ENCODE data around the gene LMX1A. TPM values are rescaled to one million over a fixed set of nuclear protein-coding genes. Genes with fewer than 3 reads are reported as not detected.

The LMX1A gene
- total and polyA plus RNA-seq, 9 of the 15 experiments (the other 6 are each of a cell fraction or from before 2014, with no cell fraction given): not detected

- Histone ChIP-seq H3K4me2 (ENCODE audit: insufficient read depth, low read length) (no peak overlapping the region), H3K9me3 (replicated peaks; ENCODE audit: control insufficient read depth, insufficient read depth, low read depth, low read length) (no peaks in the 10 kb centered on the region), H3K27ac (ENCODE audit: extremely low read depth, low read depth, low read length) (no peak overlapping the region), H2AFZ (ENCODE audit: low read depth, low read length) (no peak overlapping the region), H3K79me2 (ENCODE audit: control insufficient read depth, insufficient read depth, low read length) (no peaks in the 10 kb centered on the region), H3K9me1 (ENCODE audit: control insufficient read depth, insufficient read depth, low read length) (no peaks in the 10 kb centered on the region), H3K4me1 (replicated peaks in 1 of 2; ENCODE audit: control insufficient read depth in 2 of 2, insufficient read depth in 2 of 2, low read length in 2 of 2) (peaks cover 0 to 6% of the 10 kb centered on the region in 2 experiments; a peak in 1 of 5 replicates), H4K20me1 (replicated peaks; ENCODE audit: control insufficient read depth, insufficient read depth, low read length) (no peaks in the 10 kb centered on the region), H3K36me3 (ENCODE audit: control insufficient read depth, insufficient read depth, low read length) (no peaks in the 10 kb centered on the region), H3K27me3 (ENCODE audit: control insufficient read depth in 2 of 2, insufficient read depth in 2 of 2, low read length in 2 of 2) (peaks cover 7 to 8% of the 10 kb centered on the region in 2 experiments), H3K4me3 (no peak overlapping the region), H3K9ac (ENCODE audit: insufficient read depth in 1 of 2, low read depth in 2 of 2, low read length in 2 of 2) (no peak overlapping the region)
- ChIA-PET POLR2A (interaction anchor here (1.0 kb wide), 1 partner anchor 12 kb away, joined by 3 read pairs; no protein-coding TSS in a partner anchor), CTCF (ENCODE audit: low intra/inter-chr PET ratio) (no interaction called here)
- DNase-seq (ENCODE audit: extremely low read depth in 1 of 4, low spot score in 3 of 4) (no peak), FAIRE-seq (no peak), ATAC-seq (no peak)
- 3% methylated on average over 4 of the region's 4 CpGs for WGBS (ENCODE audit: insufficient coverage, low coverage, missing lambda C conversion rate)
- intact Hi-C loops (cut with micrococcal nuclease): no loop called here
- no TSS peak for BruUV-seq (replicated peaks)
- in situ Hi-C loops (cut with MboI): no loop called here
- TF ChIP-seq MBD1 (CRISPR knock-in tag; IDR thresholded peaks at IDR 0.05): no peak
- no peak for TF ChIP-seq ILK (tag; IDR thresholded peaks at IDR 0.05; ENCODE audit: borderline replicate concordance, low read depth)
- TF ChIP-seq HDAC6 (IDR thresholded peaks at IDR 0.05; ENCODE audit: low read depth, low read length): no peak
- no peak for TF ChIP-seq CHD2 (IDR thresholded peaks at IDR 0.05; ENCODE audit: low read depth, low read length)
- no peak for TF ChIP-seq ZNF197 (CRISPR knock-in tag; IDR thresholded peaks at IDR 0.05; ENCODE audit: low read depth)
- TF ChIP-seq PKNOX1 (IDR thresholded peaks at IDR 0.05): no peak
- TF ChIP-seq ZNF79 (CRISPR knock-in tag; IDR thresholded peaks at IDR 0.05; ENCODE audit: low read depth): no peak
- no peak for TF ChIP-seq CCNT2 (IDR thresholded peaks at IDR 0.05; ENCODE audit: borderline replicate concordance, extremely low read depth, insufficient read length, low read depth, low read length)
- no peak for TF ChIP-seq MYNN (IDR thresholded peaks at IDR 0.05)
- no peak for TF ChIP-seq MYNN (CRISPR knock-in tag; IDR thresholded peaks at IDR 0.05)
- no peak for TF ChIP-seq OTX1 (CRISPR knock-in tag; IDR thresholded peaks at IDR 0.05)
- TF ChIP-seq MTA3 (IDR thresholded peaks at IDR 0.05; ENCODE audit: borderline replicate concordance): no peak
- TF ChIP-seq TFE3 (CRISPR knock-in tag; IDR thresholded peaks at IDR 0.05): no peak
- TF ChIP-seq CC2D1A (IDR thresholded peaks at IDR 0.05): no peak
- TF ChIP-seq MYBL2 (IDR thresholded peaks at IDR 0.05; ENCODE audit: low read depth): no peak
- no peak for TF ChIP-seq MYBL2 (CRISPR knock-in tag; IDR thresholded peaks at IDR 0.05; ENCODE audit: borderline replicate concordance)
- TF ChIP-seq MCM3 (IDR thresholded peaks at IDR 0.05): no peak
- no peak for TF ChIP-seq FOXJ2 (tag; IDR thresholded peaks at IDR 0.05)
Measured at GRCh38 chr1:165240492-165240891, 116.0 kb downstream of the LMX1A start.
